ENCODE measurements around the gene NT5E. TPM values are rescaled to one million over a fixed set of nuclear protein-coding genes. Genes with fewer than 3 reads are reported as not detected.
"Not testable (repeated sequence)": the region's sequence is repeated elsewhere in the genome, so short reads cannot be mapped to it uniquely, and the experiment has no call there.

Gene NT5E
- polyA plus RNA-seq (ENCODE audit: insufficient read length in 3 of 3), result 1 to 10 TPM; 3.3 to 4.7 (median 4.6) TPM
- long read RNA-seq, donor 1, partial matches to known transcripts, result 0 of 2 reads
- long read RNA-seq, donor 1, other reads (novel, unspliced or antisense), result 0 of 2 reads
- long read RNA-seq, donor 2, result 0 reads
- long read RNA-seq, donor 3, partial matches to known transcripts, result 0 of 3 reads
- long read RNA-seq, donor 3, other reads (novel, unspliced or antisense), result 0 of 3 reads
- long read RNA-seq, donor 4, result 0 reads
- long read RNA-seq, donor 5, result 0 reads
- long read RNA-seq, donor 6, partial matches to known transcripts, result 0 of 1 reads
- long read RNA-seq, donor 6, other reads (novel, unspliced or antisense), result 0 of 1 reads
- long read RNA-seq, donor 7, partial matches to known transcripts, result 0 of 1 reads
- long read RNA-seq, donor 7, other reads (novel, unspliced or antisense), result 0 of 1 reads
- long read RNA-seq, donor 8, result 0 reads
- long read RNA-seq, donor 9, partial matches to known transcripts, result 0 of 1 reads
- long read RNA-seq, donor 9, other reads (novel, unspliced or antisense), result 0 of 1 reads
- long read RNA-seq, donor 10, partial matches to known transcripts, result 0 of 3 reads
- long read RNA-seq, donor 10, other reads (novel, unspliced or antisense), result 0 of 3 reads
- long read RNA-seq, donor 11, result 0 reads
- long read RNA-seq, donor 12, result 0 reads
- long read RNA-seq, donor 13, result 0 reads
- long read RNA-seq, donor 14, partial matches to known transcripts, result 0 of 1 reads
- long read RNA-seq, donor 14, other reads (novel, unspliced or antisense), result 0 of 1 reads
- long read RNA-seq, donor 15, partial matches to known transcripts, result 0 of 2 reads
- long read RNA-seq, donor 15, other reads (novel, unspliced or antisense), result 0 of 2 reads
- long read RNA-seq, donor 16, partial matches to known transcripts, result 0 of 2 reads
- long read RNA-seq, donor 16, other reads (novel, unspliced or antisense), result 0 of 2 reads

GRCh38 chr6:85449818-85450759 lies at the start of gene NT5E:
NT5E (plus strand) TSS chr6:85450083; CDS start chr6:85450140, 57 bp downstream.
- peak in 4 of 11 donors; percentile 25 to 26 (median 26) for DNase-seq (ENCODE audit: extremely low read depth in 1 of 11, low read depth in 9 of 11, low spot score in 4 of 11)

DNA sequence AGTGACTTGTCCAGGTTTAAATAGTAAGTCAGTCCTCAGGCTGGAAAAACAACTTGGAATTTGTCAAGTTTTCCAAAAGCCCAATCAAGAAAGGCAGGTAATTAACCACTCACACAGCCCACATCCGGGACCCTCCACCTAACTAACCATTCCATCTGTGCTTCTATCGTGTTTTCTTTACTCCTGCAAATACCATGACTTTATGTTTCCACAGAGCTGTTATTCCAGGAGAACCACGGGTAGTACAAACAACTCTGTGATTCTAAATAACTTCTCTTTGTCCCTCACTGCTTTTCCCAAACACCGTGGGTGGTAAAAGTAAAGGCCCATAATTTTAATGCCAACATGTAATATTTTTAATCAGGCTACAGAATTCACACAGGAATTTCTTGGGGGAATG lies 49.6 kb upstream of the NT5E start:
- DNase-seq (ENCODE audit: extremely low read depth in 1 of 11, low read depth in 9 of 11, low spot score in 4 of 11), result no peak

- no peak for DNase-seq (ENCODE audit: extremely low read depth in 1 of 11, low read depth in 9 of 11, low spot score in 4 of 11)
These were observed 48.5 kb upstream of the NT5E start for GRCh38 chr6:85401186-85402021.

- no peak for DNase-seq (ENCODE audit: extremely low read depth in 1 of 11, low read depth in 9 of 11, low spot score in 4 of 11)
These were observed 47.8 kb upstream of the NT5E start for GRCh38 chr6:85402071-85402470.

DNA sequence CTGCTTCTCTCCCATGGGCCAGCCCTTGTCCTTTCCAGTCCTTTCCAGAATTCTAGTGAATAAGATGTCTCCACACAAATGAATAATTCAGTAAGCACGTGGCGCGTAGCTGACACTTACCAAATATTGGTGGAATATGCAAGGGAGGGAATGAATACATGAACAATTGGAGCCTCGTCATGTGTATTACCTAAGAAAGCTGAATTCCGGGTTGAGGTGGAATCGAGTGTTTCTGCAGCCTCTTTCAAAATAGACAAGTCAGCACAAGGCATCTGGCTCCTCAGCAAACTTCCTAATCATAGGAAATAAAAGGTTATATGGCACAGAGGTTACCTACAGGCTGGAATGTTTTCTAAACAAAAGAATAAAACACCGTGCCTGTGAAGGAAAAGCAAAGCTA lies 47.0 kb upstream of the NT5E start:
- DNase-seq (ENCODE audit: extremely low read depth in 1 of 11, low read depth in 9 of 11, low spot score in 4 of 11), result no peak

- no peak for DNase-seq (ENCODE audit: extremely low read depth in 1 of 11, low read depth in 9 of 11, low spot score in 4 of 11)
These were observed 46.4 kb upstream of the NT5E start for GRCh38 chr6:85403331-85404015.

DNA sequence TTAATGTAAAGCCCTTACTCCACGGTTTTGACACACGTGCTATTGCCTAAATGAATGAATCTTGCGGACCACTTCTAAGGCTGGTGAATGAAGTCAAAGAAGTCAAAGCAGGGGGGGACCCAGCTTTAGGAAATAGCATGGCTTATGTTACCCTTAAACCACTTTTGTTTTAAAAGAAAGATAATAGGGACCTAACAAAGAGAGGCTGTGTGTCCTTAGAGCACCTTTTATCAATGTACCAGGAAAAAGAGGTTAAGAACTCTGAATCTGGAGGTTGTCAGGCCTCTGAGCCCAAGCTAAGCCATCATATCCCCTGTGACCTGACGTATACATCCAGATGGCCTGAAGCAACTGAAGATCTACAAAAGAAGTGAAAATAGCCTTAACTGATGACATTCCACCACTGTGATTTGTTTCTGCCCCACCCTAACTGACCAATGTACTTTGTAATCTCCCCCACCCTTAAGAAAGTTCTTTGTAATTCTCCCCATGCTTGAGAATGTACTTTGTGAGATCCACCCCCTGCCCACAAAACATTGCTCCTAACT lies 45.8 kb upstream of the NT5E start:
- DNase-seq (ENCODE audit: extremely low read depth in 1 of 11, low read depth in 9 of 11, low spot score in 4 of 11), result not testable (repeated sequence)

DNA sequence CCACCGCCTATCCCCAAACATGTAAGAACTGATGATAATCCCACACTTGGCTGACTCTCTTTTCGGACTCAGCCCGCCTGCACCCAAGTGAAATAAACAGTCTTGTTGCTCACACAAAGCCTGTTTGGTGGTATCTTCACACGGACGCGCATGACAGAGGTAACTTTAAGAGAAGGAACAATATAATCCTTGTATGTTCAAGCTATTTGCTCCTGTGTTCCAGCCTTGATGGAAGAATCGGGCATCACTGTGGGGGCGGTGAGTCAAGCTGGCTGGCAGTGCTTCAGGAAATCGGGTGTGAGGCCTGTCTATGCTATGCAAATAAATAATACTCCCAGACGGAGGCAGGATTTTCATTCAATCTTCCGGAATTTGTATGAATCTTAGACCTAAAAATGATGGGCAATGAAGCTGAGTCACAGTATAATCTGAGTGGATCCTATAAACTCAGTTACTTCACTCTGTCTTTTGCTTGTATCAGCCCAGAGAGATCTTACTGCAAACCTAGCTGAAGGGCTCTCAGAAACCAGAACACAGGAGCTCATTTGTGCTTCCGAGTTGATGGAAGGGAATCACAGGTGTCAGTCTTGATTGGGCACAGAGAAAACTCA lies 45.2 kb upstream of the NT5E start:
- DNase-seq (ENCODE audit: extremely low read depth in 1 of 11, low read depth in 9 of 11, low spot score in 4 of 11), result no peak

- DNase-seq (ENCODE audit: extremely low read depth in 1 of 11, low read depth in 9 of 11, low spot score in 4 of 11), result peak in 1 of 11 donors; percentile 24
These were observed 44.6 kb upstream of the NT5E start for GRCh38 chr6:85405175-85405852.

GRCh38 chr6:85405853-85406198 lies 44.1 kb upstream of the NT5E start:
- no peak for DNase-seq (ENCODE audit: extremely low read depth in 1 of 11, low read depth in 9 of 11, low spot score in 4 of 11)

- DNase-seq (ENCODE audit: extremely low read depth in 1 of 11, low read depth in 9 of 11, low spot score in 4 of 11), result no peak
These were observed 43.2 kb upstream of the NT5E start for GRCh38 chr6:85406641-85407075.

DNA sequence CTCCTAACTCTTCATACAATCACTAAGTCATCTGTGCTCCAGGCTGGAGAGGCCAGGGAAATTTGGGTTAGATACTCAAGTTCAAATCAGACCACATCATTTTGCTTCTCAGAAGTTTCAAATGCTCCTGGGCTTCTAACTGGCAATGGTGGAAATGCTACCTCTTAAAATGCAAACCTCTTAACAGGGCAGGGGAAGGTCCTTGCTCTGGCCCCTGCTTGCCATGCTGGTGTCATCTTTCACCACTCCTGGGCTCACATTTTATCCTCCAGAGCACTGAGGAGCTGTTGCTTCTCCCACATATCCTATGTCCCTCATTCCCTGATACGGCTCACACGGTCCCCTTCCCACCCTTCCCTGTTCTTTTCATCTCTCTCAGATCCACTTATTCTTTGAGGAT lies 41.8 kb upstream of the NT5E start:
- DNase-seq (ENCODE audit: extremely low read depth in 1 of 11, low read depth in 9 of 11, low spot score in 4 of 11), result no peak

GRCh38 chr6:85412911-85413430 lies 36.9 kb upstream of the NT5E start:
- DNase-seq (ENCODE audit: extremely low read depth in 1 of 11, low read depth in 9 of 11, low spot score in 4 of 11), result no peak

DNA sequence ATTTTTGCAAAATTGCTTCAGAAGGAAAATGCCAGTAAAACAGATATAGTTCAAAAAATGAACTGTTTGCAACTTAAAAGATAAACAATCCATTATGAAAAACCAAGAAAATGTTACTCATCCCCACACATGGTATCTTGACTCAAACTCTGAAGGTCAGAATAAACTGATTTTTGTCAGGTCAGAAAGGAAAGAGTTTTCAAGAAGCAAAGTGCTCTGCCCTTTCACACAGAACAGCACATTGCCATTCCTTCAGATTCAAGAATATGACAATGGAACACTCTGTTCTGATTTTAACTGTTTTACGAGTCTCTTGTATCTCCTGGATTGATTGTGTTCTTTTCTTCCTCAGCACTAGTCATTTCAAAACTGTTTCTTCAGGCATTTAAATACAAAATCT lies 33.8 kb upstream of the NT5E start:
- no peak for DNase-seq (ENCODE audit: extremely low read depth in 1 of 11, low read depth in 9 of 11, low spot score in 4 of 11)

DNA sequence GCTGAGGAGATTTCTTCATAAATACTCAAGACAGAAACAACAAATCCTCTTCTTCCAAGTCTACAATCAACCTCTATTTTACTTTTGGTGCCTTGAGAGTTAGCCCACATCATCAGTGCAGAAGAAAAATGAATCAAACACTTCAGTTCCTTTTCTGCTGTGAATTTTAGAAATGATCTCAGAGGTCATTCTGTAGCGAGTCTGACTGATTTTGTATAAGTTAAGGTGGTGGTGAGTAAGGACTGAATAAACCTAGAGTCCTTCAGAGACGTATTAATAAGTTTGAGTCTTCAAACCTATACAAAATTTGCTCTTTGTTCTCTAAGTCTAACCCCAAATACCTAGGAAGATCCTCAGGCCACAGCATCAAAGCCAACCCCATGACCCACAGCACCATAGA lies 33.1 kb upstream of the NT5E start:
- DNase-seq (ENCODE audit: extremely low read depth in 1 of 11, low read depth in 9 of 11, low spot score in 4 of 11), result no peak

- DNase-seq (ENCODE audit: extremely low read depth in 1 of 11, low read depth in 9 of 11, low spot score in 4 of 11), result no peak
These were observed 32.5 kb upstream of the NT5E start for GRCh38 chr6:85417336-85417735.
